ENCODE results near the gene WIF1. TPM values are rescaled to one million over a fixed set of nuclear protein-coding genes. Genes with fewer than 3 reads are reported as not detected.

Gene WIF1
- total RNA-seq, 1 donor from 2014 or later, result 0.19 TPM

- H3K4me1 Mint-ChIP-seq, result no peaks in the 10 kb centered on the region
- no peak for DNase-seq (ENCODE audit: low spot score)
- no peaks in the 10 kb centered on the region for H3K79me2 ChIP-seq (ENCODE audit: low read depth)
- H3K36me3 ChIP-seq, result no peaks in the 10 kb centered on the region
- H3K27me3 ChIP-seq, result no peaks in the 10 kb centered on the region
- H3K4me3 Mint-ChIP-seq, result no peak overlapping the region
- H4K20me1 ChIP-seq (ENCODE audit: low read depth), result no peaks in the 10 kb centered on the region
- no peak overlapping the region for H3K27ac Mint-ChIP-seq
- peaks cover 15% of the 10 kb centered on the region for H3K4me1 ChIP-seq
- peaks cover 2% of the 10 kb centered on the region for H3K27me3 Mint-ChIP-seq (ENCODE audit: insufficient read depth, low read depth)
- no peaks in the 10 kb centered on the region for H3F3A ChIP-seq (ENCODE audit: low read depth)
- TF ChIP-seq EZH2phosphoT487 (IDR thresholded peaks at IDR 0.05) (no peak), EZH2 (IDR thresholded peaks at IDR 0.05) (no peak), CTCF (IDR thresholded peaks at IDR 0.05) (no peak)
- peaks cover 3% of the 10 kb centered on the region for H3K9me3 Mint-ChIP-seq
- no peak overlapping the region for H3K4me2 ChIP-seq
- no peak overlapping the region for H3K4me3 ChIP-seq
- H3K27ac ChIP-seq, result no peak overlapping the region
- no peaks in the 10 kb centered on the region for H3K36me3 Mint-ChIP-seq
- no peak overlapping the region for H3K9ac ChIP-seq
- no peak overlapping the region for H2AFZ ChIP-seq (replicated peaks)
- H3K9me3 ChIP-seq (ENCODE audit: low read depth), result no peaks in the 10 kb centered on the region
Measured at GRCh38 chr12:65025136-65025535, 96.0 kb downstream of the WIF1 start.

GRCh38 chr12:65023485-65023884, 97.6 kb downstream of the WIF1 start:
- Mint-ChIP-seq H3K4me1 (no peaks in the 10 kb centered on the region), H3K36me3 (no peaks in the 10 kb centered on the region), H3K4me3 (no peak overlapping the region), H3K27me3 (ENCODE audit: insufficient read depth, low read depth) (no peaks in the 10 kb centered on the region), H3K9me3 (peaks cover 3% of the 10 kb centered on the region), H3K27ac (no peak overlapping the region)
- Histone ChIP-seq H3K27ac (no peak overlapping the region), H3K9me3 (ENCODE audit: low read depth) (no peaks in the 10 kb centered on the region), H3K4me1 (peaks cover 15% of the 10 kb centered on the region), H3F3A (ENCODE audit: low read depth) (no peaks in the 10 kb centered on the region), H2AFZ (replicated peaks) (no peak overlapping the region), H3K79me2 (ENCODE audit: low read depth) (no peaks in the 10 kb centered on the region), H3K9ac (no peak overlapping the region), H4K20me1 (ENCODE audit: low read depth) (no peaks in the 10 kb centered on the region), H3K4me2 (no peak overlapping the region), H3K4me3 (no peak overlapping the region), H3K36me3 (no peaks in the 10 kb centered on the region), H3K27me3 (no peaks in the 10 kb centered on the region)
- no peak for DNase-seq (ENCODE audit: low spot score)
- TF ChIP-seq CTCF (IDR thresholded peaks at IDR 0.05) (no peak), EZH2phosphoT487 (IDR thresholded peaks at IDR 0.05) (no peak), EZH2 (IDR thresholded peaks at IDR 0.05) (no peak)

- H3K4me3 Mint-ChIP-seq, result no peak overlapping the region
- H2AFZ ChIP-seq (replicated peaks), result no peak overlapping the region
- H3K9me3 ChIP-seq (ENCODE audit: low read depth), result no peaks in the 10 kb centered on the region
- H3K4me2 ChIP-seq, result no peak overlapping the region
- no peaks in the 10 kb centered on the region for H4K20me1 ChIP-seq (ENCODE audit: low read depth)
- no peaks in the 10 kb centered on the region for H3K79me2 ChIP-seq (ENCODE audit: low read depth)
- DNase-seq (ENCODE audit: low spot score), result no peak
- H3K9me3 Mint-ChIP-seq, result peaks cover 3% of the 10 kb centered on the region
- H3K36me3 Mint-ChIP-seq, result no peaks in the 10 kb centered on the region
- no peak overlapping the region for H3K27ac Mint-ChIP-seq
- no peak overlapping the region for H3K27ac ChIP-seq
- H3F3A ChIP-seq (ENCODE audit: low read depth), result no peaks in the 10 kb centered on the region
- H3K27me3 ChIP-seq, result no peaks in the 10 kb centered on the region
- peaks cover 15% of the 10 kb centered on the region for H3K4me1 ChIP-seq
- no peaks in the 10 kb centered on the region for H3K4me1 Mint-ChIP-seq
- no peaks in the 10 kb centered on the region for H3K36me3 ChIP-seq
- TF ChIP-seq CTCF (IDR thresholded peaks at IDR 0.05) (no peak), EZH2 (IDR thresholded peaks at IDR 0.05) (no peak), EZH2phosphoT487 (IDR thresholded peaks at IDR 0.05) (no peak)
- H3K27me3 Mint-ChIP-seq (ENCODE audit: insufficient read depth, low read depth), result no peaks in the 10 kb centered on the region
- H3K4me3 ChIP-seq, result no peak overlapping the region
- H3K9ac ChIP-seq, result no peak overlapping the region
Measured at GRCh38 chr12:65022960-65023359, 98.1 kb downstream of the WIF1 start.
